GM19240 (cell line): Measurements from ENCODE around the gene SPDEF.

ENCODE experiments used
- DNase-seq: peaks from one replicate; pipeline ENCODE4 v3.0.0; 2011; ENCODE audit warnings: low spot score; ENCODE audit not compliant: insufficient read length

The SPDEF gene

DNA sequence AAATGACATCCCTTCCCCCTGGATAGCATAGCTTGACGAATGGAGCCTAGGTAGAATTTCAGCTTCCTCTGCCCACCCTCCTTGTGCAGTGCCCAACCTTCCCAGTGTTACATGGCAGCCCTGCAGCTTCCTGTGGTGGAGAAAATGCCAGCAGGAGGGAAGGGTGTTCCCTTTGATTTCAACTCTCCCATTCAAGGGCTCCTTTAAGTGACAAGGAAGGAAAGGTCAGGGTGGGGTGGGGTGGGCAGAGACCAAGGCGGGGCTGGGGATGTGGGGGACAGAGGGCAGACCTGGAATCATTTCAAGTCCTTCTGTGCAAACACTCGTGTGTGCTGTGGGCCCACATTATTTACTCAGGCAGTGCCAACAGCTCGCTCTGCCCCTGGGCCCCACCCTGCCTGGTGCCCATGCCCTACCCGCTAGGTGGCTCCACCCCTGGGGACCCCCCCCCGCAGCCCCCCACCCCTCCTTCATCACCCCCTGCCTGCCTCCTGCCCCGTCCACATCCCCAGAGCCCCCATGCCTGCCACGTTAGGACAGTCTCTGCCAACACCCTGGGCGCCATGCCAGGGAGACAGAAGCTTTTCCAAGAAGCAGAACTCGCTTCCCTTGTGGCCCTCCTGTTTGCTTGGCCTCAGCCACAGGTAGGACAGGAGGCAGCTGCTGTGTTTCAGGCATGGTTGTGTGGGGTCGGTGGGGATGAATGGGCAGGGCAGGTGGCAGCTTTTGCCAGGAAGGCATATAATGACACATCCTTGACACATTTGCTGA is 9.4 kb downstream of the SPDEF start:
- no peak for DNase-seq

DNA sequence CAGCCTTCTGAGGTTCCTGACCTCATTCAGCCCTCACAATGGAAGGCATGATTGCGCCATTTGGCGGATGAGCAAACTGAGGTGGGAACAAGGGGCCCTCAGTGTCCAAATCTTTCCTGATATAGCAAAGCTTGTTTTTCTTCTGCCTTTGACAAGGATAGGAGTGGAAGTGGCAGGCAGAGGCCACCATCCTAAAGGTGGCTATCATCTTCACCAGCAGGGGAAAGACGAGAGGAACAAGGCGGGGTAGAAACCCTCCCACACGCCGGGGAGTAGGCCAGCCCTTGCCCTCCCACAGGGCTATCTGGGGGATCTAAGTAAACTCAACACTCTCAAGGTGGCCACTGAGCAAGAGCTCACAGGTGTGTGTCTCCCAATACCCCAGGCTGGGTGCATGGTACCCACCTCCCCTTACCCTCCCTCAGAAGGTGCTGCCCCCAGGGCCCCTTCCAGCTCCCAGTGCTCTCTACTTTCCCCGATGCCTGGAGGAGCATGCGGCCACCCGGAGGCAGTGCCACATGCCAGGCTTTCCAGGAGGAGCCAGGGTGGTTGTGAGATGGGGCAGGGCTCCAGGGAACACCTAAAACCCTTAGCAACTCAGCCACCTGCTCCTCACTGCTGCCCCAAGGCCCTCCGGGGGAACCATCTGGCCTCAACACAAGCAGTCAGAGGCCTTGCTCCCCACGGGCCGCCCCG is 11.2 kb downstream of the SPDEF start:
- DNase-seq, result no peak

DNA sequence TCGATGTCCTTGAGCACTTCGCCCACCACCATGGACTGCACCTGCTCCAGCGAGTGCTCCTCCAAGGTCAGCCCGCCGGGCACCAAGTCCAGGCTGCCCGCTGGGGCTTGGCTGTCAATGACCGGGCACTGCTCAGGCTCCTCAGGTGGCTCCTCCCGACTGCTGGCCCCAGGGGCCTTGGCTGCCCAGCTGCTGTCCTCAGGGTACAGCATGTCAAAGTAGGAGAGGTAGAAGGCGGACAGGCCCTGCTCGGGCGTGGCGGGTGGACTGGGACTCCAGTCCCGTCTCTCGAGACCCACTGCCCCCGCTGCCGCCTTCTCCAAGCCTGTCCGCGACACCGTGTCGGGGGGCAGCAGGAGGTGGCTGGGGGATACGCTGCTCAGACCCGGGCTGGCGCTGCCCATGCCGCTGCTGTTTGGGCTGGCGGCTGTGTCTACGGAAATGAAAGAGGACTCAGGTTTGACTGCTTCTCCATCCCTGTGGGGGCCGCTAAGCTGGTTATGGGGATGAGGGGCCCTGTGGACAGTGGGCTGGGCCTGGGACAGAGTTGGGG is 12.0 kb downstream of the SPDEF start:
- DNase-seq, result no peak

DNA sequence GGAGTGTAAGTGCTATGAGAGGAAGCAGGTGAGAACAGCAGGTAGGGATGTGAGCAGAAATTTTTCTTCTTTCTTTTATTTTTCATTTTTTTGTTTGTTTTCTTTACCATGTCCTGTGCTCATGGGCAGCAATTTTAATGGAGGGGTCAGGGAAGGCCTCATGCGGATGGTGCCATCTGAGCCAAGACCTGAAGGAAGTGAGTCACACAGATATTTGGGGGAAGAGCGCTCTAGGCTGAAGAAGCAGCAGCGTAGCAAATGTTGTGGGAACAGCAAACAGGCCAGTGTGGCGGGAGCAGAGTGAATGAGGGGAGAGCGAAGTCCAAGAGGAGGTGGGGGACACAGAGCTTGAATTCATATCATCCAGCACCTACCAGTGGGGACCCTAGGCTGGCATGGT is 12.7 kb downstream of the SPDEF start:
- no peak for DNase-seq

DNA sequence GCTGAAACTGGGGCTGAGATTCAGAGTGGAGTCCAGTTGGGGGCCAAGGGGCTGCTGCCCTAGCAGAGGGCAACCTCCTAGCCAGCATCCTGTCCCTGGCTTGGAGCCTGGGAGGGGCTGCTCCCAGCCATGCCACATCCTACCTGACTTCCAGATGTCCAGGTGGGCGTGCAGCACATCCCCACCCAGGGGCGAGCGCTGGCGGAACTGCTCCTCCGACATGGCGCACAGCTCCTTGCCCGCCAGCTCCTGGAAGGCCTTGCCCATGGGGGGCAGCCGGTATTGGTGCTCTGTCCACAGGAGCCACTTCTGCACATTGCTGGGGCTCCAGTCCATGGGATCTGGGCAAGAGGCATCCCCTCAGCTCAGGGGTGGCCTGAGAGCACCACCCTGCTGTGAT is 15.3 kb downstream of the SPDEF start:
- DNase-seq, result no peak

DNA sequence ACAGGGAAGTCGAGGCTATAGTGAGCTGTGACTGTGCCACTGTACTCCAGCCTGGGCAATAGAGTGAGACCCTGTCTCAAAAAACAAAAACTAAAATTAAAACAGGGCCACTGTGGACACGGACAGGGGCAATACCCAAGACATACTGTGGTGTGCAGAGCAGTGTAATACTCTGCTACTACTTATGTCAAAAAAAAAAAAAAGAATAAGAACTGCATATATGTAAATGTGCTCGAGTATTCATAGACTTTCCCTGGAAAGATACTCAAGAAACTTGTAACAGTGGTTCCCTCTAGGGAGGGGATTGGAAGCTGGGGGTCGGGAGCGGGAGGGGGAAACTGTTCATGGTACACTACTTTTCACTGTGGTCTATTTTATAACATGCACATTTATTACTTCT is 15.9 kb downstream of the SPDEF start:
- DNase-seq, result no peak

DNA sequence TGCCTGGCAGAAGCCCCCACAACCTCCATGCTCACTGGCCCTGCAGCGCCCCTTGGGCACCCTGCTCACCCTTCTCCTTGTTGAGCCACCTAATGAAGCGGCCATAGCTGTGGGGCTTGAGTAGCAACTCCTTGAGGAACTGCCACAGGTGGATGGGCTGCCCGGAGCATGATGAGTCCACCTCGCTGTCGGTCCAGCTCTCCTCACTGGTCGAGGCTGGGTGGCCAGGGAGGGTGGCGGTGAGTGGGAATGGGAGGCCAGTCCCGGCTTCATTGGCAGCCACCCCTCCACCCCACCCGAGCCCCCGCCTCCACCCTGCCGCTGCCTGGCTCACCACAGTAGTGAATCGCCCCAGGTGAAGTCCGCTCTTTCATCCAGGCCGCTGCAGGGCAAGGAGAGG is 16.9 kb downstream of the SPDEF start:
- no peak for DNase-seq

DNA sequence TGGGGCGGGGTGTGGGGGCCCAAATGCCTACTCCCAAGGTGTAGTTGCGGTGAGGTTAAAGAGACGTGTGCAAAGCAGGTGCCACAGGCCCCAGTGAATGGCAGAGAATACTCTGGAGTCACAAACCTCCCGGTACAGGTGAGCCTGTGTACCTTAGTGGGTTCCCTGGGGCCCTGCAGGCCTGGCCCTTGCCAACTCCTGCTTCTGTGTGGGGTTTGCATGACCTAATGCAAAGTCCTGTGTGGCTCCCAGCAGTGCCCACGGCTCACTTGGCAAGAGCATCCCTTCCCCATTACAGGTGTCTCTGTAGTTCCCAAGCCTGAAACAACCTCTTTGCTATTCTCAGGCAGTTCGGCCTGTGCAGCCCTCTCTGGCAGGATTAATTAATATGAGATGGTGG is 17.5 kb downstream of the SPDEF start:
- DNase-seq, result no peak

DNA sequence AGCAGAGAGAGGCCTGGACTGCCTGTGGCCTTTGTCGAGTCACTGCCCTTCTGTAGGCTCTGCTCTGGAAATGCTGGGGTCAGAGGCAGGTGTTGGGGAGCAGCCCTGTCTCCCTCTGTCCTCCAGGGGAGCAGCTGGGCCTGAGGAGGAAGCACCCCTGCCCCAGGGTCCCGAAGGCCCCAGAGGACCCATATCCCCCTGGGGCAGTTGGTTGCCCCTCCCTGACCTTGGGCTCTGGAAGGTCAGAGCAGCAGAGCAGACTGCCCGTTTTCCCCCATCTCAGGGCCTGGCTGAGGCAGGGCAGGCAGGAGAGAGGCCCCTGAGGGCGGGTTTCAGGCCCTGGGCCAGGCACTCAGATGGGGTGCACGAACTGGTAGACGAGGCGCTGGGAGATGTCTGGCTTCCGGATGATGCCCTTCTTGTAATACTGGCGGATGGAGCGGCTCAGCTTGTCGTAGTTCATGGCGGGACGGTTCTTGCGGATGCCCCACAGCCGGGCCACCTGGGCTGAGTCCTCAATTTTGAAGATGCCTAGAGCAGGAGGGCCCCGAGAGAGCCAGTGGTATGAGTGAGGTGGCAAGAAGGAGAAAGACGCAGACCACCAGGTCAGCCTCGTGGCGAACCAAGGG is 18.1 kb downstream of the SPDEF start:
- DNase-seq, result no peak

DNA sequence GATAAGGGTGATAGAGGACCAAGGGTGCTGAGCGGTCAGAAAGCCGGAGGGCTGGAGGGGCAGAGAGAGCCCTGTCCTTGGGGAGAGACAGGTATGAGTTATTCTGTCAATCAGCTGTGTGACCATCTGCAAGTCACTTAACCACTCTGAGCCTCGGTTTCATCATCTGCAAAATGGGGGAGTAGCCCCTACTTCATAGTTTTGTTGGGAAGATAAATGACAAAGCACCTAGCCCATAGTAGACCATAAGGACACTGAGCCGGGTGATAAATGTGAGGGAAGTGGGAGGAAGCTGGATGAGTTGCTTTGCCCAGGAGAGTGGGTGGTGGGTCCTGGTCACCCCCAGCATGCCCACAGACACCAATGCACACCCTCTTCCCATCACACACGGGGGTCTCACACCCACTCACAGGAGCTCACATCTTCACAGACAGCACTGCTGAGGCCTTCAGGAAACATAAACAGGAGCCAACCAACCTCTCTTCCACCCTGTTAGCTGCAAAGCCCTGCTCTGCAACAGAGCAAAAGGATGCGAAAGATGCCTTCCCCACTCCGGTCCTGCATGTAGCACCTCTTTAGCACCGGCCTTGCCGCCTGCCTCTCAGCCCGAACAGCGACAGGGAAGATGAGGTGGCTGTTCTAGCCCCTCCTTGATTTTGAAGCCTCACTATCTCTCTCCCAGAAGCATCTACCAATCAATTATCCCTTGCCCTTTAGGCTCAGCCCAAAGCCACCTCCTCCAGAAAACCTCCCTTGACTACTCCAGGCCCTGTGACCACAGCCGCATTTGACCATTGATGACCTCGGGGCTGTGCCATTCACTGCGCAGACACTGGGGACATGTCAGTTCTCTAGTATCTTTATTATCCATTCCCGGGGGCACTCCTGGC is 18.9 kb downstream of the SPDEF start:
- DNase-seq, result no peak

DNA sequence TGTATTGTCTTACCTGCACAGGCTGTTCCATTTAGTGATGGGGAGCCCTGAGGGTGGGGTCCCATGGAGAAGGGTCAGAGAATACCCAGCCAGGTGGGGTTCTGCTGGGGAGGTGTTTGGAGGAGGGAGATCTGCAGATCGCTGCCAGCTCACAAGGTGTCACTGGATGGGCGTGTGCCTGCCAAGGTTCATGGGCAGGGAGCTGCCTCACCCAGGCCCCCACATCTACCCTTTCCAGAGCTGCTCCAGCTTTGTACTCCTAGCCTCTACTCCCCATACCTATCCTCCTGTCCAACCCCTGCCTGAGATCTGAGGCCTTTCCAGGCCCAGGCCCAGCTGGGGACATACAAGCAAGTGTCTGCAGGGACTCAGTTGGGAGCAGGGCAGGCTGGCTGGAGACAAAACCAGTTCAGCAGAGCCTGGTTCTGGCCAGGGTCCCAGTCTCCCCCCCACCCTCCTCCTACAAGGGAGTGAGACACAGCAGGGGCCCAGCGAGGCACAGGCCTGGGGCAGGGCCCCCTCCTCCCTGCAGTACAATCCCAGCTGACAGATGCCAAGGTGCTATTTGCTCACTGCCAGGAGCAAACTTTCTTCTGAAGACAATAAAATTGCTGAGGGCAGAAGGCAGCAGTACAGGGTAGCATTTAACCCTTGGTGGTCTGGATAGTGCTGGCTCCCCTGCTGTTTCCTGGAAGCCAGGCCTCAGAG is 19.7 kb downstream of the SPDEF start:
- no peak for DNase-seq

DNA sequence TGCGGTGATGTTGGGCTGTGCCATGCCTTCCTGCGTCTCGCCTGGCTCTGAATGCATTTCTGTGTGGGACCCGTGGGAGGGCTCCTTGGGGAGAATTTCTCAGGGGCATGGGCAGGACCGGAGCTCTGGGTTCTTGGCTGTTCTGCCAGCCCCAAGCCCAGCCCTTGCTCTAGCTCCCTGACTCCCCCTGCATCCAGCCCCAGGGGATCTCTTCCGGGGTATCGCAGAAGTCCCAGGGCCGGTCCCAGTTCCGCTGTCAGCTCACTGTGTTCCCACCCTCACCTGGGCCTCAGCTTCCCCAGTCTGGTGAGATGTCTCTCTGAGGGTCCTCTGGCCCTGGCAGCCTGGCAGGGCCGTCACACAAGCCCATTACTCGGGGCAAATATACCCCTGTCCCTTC is 20.5 kb downstream of the SPDEF start:
- DNase-seq, result no peak

DNA sequence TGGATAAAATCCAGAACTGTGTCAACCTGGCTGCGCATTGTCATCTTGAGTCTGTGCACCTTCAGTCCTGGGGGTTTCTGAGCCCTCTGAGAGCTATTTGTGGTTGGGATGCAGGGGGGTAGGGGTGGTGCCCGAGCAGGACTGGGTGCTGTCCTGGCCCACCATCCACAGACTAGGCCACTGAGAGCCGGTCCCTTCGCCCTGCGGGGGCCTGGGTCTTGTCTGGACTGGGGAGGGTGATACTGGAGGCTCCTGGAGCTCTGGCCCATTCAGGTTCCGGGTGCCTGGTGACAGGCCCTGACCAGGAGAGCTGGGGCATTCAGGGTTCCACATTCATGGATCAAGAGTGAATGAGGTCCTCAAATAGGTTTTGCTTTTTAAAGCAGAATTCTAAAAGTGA is 20.9 kb downstream of the SPDEF start:
- DNase-seq, result no peak

DNA sequence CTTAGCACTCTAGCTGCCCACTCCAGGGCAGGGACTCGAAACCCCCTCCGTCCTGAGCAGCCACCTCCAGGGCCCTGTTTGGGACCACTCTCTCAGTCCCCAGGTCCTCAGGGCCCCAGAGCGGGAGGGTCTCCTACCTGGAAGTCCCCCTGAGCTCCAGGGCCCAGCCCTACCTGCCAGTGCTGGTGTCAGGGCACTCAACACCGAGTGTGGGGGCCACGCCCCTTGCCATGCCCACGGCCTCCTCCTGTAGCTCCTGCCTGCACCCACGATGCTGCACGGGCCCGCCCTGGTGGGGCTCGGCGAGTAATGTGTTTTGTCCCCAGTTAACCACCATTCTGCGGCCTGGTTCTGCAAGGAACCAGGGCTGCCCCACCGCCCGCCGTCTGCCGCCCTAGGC is 21.5 kb downstream of the SPDEF start:
- no peak for DNase-seq

DNA sequence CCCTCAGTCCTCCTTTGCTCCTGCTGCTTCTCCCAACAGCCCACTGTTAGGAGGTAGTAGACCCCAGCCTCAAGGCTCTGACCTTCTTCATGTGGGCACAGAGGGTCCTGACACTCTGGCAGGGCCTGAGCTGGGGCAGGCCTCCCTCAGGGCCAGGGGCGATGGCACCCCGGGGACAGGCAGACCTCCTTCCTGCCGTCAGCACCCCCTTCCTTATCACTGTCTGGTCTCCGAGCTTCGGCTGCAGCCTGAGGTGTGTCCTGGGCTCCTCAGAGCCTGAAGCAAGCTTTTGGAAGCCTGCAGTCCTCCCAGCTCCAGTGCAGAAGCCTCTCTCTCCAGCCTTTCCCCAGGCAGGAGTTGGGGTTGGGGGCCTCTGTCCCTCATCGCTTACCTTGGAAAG is 22.0 kb downstream of the SPDEF start:
- no peak for DNase-seq

DNA sequence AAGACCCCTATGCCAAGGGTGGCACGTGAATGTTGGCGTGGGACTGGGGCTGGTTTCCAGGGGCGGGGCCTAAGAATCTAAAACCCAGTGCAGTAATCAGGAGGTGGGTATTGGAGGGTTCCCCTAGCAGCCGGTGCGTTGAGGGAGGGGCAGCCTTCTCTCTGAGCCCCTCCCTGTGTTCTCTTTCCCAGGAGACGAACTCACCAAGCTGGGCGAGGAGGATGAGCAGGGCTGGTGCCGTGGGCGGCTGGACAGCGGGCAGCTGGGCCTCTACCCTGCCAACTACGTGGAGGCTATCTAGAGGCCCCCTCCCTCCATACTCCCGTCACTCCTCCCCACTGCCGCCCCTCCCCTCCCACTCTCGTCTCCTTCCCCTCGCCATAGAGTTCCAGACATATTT is 23.9 kb downstream of the SPDEF start:
- no peak for DNase-seq

DNA sequence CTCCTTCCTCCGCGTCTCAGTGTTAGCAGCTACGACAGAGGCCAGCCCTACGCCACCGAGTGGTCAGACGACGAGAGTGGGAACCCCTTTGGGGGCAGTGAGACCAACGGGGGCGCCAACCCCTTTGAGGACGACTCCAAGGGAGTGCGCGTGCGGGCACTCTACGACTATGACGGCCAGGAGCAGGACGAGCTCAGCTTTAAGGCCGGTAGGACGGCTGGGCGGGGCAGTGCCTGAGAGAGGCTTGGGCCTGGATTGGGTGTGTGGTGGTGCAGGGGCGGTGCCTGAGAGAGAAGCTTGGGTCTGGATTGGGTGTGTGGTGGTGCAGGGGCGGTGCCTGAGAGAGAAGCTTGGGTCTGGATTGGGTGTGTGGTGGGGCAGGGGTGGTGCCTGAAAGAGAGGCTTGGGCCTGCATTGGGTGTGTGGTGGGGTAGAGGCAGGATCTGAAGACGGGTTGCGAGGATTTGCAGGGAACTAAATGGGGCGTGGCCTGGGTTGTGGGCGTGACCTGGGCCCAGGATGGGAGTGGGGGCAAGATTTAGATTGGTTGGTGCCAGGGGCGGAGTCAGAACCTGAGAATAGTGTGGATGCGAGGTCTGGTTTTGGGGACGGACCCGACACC is 24.4 kb downstream of the SPDEF start:
- DNase-seq, result no peak

DNA sequence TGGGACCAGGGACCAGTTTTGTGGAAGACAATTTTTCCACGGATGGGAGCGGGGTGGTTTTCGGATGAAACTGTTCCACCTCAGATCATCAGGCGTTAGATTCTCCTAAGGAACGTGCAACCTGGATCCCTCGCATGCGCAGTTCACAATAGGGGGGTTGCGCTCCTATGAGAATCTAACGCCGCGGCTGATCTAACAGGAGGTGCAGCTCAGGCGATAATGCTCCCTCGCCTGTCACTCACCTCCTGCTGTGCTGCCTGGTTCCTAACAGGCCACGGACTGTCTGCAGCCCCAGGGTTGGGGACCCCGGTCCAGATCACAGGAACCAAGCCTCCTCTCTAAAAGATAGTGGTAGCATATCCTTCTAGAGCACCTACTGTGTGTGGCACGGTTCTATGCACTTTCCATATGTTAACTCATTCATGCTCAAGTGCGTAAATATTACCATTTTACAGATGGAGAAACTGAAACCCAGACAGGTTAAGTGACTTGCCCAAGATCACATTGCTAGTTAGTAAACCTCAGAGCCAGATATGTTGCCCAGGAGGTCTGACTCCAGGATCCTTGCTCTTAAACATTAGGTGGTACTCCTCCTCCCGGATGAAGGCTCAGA is 25.3 kb downstream of the SPDEF start:
- DNase-seq, result no peak

DNA sequence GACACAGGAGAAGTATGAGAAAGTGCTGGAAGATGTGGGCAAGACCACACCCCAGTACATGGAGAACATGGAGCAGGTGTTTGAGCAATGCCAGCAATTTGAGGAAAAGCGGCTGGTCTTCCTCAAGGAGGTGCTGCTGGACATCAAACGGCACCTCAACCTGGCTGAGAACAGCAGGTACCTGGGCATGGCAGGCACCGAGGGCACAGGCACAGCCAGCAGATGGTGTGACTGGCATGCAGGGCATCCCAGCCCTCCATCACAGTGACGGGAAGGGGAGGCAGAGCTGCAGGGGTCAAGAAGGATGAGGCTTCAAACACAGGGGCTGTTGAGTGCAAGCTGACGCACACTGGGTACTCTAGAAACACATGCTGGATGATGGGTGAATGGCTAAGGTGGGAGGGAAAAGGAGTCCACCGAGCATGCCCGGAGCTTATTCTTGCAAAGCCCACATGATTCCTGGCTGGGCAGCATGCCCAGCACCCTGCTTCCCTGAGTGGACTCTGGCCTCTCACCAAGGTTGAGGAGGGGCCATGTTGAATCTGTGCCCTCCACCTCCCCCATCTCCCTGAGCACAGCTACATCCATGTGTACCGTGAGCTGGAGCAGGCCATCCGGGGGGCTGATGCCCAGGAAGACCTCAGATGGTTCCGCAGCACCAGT is 26.3 kb downstream of the SPDEF start:
- DNase-seq, result no peak
